ENCODE measurements around the gene EGFLAM.

DNA sequence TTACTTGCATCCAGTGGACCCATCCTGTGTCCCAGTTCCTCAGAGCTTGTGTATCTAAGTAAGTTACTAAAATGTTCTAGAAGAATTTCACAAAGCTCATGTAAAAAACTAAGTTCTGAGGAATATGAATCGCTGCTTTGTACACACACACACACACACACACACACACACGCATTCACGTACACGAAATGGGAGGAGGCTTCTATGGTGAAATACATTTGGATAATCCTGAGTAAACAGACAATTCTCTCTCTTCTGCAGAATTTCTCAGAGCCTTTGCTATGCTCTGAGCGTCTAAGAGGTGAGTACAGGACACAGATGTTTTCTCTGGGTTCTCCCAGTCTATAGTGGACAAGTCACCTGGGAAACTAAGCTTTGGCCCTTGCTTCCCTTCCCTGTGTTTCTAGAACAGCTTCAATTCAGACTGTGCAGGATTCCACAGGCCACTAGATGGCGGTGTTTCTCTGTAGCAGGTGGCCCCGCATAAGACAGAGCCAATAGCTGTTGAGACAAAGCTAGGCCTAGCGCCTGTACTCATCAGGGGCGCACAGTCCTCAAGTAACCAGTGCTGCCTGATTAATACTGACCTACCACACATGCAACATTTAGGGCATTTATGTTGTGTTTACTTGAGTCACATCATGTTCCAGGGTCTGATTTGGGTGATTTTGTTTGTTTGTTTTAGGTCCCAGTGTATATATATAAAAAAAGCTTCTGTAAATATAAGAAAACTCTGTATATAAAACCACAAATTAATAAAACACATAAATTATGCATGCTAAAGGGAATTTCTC lies 183.3 kb downstream of the EGFLAM start:
- TF ChIP-seq RCOR1 (IDR thresholded peaks at IDR 0.05; ENCODE audit: insufficient replicate concordance, low read length) = no peak
- TF ChIP-seq, protein P1, sequence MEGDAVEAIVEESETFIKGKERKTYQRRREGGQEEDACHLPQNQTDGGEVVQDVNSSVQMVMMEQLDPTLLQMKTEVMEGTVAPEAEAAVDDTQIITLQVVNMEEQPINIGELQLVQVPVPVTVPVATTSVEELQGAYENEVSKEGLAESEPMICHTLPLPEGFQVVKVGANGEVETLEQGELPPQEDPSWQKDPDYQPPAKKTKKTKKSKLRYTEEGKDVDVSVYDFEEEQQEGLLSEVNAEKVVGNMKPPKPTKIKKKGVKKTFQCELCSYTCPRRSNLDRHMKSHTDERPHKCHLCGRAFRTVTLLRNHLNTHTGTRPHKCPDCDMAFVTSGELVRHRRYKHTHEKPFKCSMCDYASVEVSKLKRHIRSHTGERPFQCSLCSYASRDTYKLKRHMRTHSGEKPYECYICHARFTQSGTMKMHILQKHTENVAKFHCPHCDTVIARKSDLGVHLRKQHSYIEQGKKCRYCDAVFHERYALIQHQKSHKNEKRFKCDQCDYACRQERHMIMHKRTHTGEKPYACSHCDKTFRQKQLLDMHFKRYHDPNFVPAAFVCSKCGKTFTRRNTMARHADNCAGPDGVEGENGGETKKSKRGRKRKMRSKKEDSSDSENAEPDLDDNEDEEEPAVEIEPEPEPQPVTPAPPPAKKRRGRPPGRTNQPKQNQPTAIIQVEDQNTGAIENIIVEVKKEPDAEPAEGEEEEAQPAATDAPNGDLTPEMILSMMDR (conservative IDR thresholded peaks at IDR 0.05; ENCODE audit: low read depth, low read length) = peak; percentile 99
- peak; percentile 58 for TF ChIP-seq POLR2A (IDR thresholded peaks at IDR 0.05; ENCODE audit: low read depth, low read length)
- no peak for TF ChIP-seq BHLHE40 (IDR thresholded peaks at IDR 0.05; ENCODE audit: low read depth, low read length)
- TF ChIP-seq SMC3 (IDR thresholded peaks at IDR 0.05; ENCODE audit: low read depth, low read length) = peak; percentile 100
- TF ChIP-seq MXI1 (IDR thresholded peaks at IDR 0.05; ENCODE audit: borderline replicate concordance, low read depth, low read length) = no peak
- TF ChIP-seq, protein P2, sequence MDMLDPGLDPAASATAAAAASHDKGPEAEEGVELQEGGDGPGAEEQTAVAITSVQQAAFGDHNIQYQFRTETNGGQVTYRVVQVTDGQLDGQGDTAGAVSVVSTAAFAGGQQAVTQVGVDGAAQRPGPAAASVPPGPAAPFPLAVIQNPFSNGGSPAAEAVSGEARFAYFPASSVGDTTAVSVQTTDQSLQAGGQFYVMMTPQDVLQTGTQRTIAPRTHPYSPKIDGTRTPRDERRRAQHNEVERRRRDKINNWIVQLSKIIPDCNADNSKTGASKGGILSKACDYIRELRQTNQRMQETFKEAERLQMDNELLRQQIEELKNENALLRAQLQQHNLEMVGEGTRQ (IDR thresholded peaks at IDR 0.05; ENCODE audit: low read depth, low read length) = no peak
- TF ChIP-seq RAD21 (IDR thresholded peaks at IDR 0.05; ENCODE audit: low read length) = peak; percentile 100
- no peak for TF ChIP-seq MAFK (IDR thresholded peaks at IDR 0.05; ENCODE audit: low read depth, low read length)
- no peak for TF ChIP-seq CEBPB (IDR thresholded peaks at IDR 0.05; ENCODE audit: low read depth, low read length)
- TF ChIP-seq, protein P3, sequence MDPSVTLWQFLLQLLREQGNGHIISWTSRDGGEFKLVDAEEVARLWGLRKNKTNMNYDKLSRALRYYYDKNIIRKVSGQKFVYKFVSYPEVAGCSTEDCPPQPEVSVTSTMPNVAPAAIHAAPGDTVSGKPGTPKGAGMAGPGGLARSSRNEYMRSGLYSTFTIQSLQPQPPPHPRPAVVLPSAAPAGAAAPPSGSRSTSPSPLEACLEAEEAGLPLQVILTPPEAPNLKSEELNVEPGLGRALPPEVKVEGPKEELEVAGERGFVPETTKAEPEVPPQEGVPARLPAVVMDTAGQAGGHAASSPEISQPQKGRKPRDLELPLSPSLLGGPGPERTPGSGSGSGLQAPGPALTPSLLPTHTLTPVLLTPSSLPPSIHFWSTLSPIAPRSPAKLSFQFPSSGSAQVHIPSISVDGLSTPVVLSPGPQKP (IDR thresholded peaks at IDR 0.05; ENCODE audit: borderline replicate concordance, low read depth, low read length) = no peak

Data from IMR-90 (cell line).